Measurements from ENCODE around the gene PARD3.

PARD3 gene

DNA sequence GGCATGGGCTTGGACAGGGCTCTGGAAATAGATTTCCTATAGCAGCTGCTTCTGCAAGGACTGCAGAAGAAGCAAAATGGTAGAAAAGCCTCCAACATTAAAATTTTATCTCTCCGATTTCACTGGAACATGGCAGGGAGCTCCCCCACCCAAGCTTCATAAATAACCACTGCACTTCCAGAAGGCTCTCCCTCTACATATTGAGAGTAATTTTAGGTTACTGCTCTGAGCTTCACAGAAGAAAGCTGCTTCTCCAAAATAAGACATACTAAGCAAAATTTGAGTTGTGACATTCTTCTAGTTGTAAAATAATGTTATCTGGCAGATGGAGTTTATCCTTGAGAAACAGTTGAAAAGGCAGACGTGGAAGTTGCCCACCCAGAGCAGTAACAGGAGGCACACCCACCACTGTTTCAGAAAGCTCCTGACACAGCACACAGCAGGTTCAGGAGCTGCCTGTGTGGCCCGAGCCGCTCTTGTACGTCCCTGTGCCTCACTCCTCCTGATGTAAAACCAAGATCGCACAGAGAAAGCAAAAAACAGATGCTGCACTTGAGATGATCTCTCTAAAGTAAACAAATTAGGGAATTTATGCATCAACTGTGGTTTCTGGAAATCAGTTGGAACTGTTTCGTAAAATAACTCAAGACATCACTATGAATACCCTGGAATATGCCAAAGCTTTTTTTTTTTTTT lies 621.0 kb downstream of the PARD3 start:
- no peak for DNase-seq

DNA sequence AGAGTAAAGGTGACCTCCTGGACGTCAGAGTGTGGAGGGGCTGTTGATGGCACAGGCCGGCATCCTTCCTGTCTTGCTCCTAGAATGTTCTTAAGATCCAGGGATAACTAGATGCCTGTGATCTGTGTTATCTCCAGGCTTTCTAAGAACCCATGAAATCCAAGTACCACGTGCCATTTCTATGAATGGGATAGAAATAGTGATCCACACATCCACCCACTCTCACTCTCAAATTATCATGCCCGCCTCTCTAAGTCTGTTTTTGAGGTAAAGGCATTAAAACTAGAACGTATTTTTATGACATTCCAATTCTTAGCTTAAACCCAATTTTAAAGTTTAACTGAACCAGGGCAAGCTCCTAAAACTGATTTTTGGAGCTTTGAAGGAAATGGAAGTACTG lies 622.5 kb downstream of the PARD3 start:
- no peak for DNase-seq

DNA sequence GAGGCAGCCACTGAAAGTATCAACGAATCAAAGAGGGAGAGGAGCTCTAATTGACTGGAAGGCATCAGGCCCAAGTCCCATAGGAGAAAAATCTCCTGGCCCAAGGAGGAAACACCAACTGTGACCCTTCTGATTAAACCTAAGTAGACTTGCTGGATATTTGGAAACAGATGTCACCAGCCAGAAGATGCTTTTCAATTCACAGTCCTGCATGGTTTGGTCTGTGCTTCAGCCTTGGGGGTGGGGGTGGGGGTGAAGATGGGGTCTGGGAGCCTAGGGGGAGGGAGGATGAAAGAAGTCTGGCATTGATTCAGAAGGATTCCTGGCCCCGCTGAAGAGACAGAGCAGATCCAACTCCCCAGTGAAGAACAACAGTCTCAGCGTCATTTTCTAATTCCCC lies 623.7 kb downstream of the PARD3 start:
- no peak for DNase-seq

DNA sequence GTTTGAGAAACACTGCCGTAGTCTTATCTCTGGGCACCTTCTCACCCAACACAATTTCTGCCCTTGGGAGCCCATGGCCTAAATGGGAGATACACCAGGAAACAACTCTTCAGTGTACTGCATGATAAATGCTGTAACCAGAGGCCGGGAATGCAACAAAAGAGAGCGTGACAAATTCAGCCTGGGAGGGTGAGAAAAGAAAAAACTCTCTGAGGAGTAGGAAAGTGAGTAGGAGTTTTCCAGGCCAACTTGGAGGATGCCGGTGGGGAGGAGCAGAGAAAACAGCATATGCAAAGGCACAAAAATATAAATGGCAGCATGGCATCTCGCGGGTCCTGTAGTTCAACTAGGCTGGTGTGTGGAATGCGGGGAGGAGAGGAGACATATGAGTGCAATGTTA lies 624.5 kb downstream of the PARD3 start:
- no peak for DNase-seq

DNA sequence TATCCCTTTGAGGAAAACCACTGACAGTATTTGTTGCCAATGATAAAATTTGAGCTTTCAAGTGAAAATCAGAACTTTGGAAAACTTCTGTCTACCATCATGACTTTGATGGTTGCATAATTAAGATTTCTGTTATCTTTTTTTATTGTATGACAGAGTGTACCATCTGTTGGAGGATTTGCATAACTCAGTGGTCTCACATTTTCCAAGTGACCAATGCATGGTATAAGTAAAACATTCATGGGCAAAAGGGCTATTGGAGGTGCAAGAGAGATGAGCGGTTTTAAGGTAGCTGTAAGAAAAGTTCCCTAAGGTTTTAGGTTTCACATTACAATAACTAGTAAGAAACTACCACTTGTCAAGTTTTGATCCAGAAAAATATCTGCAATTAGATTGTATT lies 625.3 kb downstream of the PARD3 start:
- DNase-seq: no peak

DNA sequence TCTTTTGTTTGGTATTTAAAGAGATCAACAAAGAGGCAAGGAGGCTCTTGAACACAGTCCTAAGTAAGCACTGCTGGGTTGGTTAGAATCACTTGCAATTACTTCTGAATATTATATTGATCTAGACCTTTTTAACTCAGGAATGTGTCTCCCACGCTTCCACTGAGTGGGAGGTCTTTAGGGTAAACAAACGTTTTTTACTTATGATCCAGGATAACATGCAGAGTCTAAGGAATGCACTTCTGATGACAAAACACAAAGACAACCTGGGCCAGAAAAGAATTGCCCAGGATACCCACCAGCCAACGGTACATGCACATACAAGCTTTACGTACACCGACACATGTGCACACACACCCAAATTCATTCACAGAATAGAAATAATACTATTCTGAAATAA lies 626.9 kb downstream of the PARD3 start:
- DNase-seq: no peak

DNA sequence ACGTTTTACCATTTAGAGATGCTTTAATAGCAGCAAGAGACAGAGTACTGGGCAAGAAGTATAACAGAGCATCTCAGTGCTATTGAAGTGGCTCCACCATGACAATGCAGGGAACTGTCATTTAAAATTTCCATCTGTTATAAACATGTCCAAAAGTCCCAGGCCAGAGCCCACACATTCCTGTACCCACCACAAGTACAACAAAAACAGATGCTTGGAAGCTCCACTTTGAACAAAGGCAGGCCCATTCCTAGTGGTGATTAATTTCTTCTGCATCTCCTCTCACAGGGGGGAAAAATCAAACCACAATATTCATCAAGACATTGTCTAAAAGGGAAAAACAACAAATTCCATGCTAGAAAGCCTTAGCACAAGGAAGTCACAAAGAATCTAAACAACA lies 627.9 kb downstream of the PARD3 start:
- no peak for DNase-seq

DNA sequence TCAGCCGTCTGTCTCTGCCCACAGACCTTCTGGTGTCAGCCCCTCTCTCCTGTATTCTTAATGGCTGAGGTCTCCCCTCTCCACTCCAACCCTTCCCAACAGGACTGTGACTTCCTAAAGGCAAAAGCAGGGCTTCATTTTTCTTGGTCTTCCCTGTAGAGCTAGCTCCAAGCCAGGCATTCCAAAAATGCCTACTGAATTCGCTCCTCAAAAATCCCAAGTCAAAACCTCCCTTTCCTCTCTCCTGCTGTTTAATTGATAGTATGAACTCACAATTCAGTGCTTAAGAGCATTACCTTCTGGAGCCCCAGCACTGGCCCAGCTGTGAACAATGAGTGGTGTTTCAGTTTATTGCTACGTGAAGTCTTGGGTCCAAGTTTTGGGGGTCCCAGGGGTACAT lies 628.4 kb downstream of the PARD3 start:
- DNase-seq: no peak

DNA sequence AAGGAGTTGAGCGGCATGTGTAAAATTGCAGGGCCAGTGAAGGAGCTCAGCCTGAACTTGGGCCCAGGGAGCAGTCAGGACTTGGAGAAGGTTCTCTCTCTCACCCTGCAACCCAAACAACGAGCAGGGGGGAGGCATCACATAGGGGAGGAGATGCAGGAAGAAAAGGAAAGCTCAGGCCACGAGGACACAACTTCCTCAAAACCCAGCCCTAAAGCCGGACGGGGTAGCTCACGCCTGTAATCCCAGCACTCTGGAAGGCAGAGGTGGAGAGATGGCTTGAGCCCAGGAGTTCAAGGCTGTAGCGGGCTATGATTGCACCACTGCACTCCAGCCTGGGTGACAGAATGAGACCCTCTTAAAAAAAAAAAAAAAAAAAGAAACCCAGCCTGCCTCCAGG lies 629.1 kb downstream of the PARD3 start:
- DNase-seq: no peak

DNA sequence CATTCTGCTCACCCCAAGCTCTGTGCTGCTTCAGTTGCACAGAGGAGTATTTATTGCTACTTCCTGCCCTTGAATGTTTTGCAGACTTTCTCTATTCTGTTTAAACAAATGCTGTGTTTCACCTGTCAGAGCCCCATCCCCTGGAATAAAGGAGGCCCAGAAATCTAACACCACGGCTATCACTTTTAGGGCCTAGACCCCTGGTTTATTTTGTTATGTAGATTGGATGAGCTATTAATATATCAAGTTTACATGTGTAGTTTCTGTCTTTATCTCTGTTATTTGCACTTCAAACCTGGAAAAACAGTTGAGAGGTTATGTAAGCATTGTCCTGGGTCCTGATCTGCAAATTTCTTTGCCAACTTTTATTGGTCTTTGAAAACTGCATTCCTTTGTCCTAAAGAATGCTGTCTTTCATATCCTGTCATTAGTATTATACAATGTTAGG lies 630.1 kb downstream of the PARD3 start:
- no peak for DNase-seq

DNA sequence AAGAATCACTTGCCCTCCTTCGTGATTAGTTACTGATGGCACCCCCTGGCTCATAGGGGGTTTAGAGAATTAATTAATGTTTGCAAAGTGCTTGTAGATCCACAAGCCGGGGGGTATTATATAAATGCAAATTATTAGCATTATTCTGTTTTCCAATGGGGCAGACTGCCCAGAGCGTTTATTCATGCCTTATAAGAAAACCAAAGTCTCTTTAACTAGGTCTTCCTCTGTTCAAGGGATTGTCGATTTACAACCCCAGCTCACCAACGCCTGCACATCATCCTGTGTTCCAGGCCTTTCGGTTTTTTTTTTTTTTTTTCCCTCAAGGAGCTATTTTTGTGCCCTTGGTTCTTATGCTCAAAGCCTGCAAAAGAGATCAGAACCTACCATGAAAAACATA lies 630.7 kb downstream of the PARD3 start:
- DNase-seq: no peak

DNA sequence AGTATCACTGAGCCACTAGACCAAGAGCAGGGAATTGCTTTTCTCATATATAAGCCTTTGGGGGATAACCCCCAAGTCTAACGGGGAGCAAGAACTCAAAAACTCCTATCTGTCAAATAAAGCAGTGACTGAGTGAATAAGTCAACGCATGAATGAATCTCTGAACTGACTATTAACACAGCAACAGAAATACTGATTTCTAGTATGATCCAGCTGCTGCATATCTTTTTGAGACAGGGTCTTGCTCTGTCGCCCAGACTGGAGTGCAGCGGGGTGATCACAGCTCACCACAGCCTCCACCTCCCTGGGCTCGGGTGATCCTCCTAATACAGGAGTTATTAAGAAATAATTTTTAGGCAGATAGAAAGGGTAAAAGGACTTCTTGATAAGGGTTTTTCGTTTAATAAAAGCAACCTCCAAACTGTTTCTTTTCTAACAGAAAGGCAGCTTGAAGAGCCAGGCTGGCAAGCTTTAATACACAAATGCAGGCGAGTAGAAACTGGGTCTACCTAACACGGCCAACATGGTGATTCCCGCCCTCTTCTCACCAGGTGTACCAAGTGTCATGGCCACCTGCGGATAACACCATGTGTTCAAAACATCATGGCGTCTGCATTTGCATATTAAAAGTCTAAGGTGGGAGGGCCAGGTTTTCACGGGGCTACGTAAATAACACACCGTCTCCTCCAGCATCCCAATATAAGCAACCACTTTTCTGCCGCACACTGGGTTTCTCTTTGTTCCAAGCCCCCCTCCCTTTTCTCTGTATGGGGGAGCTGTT lies 631.9 kb downstream of the PARD3 start:
- DNase-seq: no peak

DNA sequence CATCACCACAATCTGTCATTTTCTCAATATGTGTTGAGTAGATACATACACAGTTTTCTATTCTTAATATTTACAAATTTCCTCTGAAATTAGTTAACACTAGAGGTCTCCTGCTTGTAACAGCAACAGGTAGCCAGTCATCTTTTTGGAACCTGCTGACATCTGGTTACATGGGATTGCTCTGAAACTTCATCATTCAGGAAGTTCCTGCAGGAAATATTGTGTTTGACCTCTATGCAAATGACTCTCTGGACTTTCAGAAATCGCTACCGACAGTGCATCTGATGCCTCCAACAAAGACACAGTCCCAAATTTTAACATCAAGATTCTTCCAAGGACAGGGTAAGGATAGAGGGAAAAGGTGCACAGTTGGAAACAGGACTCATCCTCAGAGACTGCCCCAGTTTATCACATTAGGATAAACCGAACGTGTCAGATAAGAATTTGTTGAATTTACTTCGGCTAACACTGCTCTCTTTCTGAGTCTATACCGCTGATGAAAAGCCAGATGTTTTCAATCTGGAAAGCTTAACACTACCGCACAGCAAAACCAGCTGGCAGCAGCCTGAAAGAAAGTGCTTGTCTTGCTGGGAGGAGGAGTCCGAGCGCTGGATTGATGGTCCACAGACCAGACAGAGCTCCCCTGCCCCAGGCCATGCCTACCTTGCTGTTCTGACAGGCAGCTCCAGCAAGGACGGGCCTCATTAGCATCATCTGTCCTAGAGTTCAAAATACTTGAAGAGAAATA lies 633.4 kb downstream of the PARD3 start:
- DNase-seq: no peak

DNA sequence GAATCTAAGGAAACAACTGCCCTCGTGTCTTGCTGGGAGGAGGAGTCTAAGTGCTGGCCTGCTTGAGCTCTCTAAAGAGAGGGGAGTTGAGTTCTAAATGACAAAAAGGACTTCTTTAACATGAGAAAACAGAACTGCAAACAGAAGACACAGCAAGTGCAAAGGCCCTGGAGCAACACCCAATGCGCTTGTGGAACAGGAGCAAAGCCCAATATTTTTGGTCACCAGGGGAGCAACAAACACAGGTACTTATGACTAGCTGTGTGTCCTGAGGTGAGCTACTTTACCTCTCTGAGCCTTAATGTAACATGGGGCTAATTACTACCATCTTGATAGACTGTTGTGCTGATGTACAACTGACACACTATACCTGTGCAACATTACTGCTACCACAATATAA lies 634.3 kb downstream of the PARD3 start:
- no peak for DNase-seq

DNA sequence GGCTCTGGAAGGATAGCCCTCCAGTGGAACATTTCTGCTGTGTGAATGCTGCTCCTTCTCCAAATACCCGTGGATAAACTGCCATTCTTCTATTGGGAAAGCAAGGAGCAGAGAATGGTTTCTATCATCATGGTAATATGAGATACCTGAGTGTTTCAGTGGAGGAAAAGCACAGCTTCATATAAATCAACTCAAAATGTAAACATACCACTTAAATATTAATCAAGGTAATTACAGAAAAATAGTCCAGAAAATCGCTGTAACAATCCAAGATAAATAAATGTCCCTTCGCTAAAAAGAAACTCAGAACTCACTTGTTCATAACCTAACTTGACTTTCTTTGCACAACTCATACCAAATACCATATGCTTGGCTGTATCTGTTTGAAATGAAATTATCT lies 635.8 kb downstream of the PARD3 start:
- no peak for DNase-seq

DNA sequence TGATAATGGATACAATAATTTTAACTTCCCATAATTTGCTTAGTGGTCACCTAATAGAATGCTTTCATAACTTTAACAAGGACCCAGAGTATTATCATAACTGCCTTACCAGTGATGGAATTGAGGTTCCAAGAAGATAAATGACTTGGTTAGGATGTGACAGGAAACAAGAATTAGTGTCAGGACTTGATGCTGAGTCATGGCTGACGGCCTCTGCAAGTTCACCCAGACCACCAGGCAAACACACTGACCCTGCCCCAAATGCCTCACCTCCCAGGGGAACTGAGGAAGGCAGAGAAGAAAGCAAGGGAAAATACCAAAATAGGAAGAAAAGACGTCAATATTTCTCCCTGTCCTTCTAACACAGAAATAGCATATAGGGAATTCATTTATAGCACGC lies 636.3 kb downstream of the PARD3 start:
- no peak for DNase-seq

DNA sequence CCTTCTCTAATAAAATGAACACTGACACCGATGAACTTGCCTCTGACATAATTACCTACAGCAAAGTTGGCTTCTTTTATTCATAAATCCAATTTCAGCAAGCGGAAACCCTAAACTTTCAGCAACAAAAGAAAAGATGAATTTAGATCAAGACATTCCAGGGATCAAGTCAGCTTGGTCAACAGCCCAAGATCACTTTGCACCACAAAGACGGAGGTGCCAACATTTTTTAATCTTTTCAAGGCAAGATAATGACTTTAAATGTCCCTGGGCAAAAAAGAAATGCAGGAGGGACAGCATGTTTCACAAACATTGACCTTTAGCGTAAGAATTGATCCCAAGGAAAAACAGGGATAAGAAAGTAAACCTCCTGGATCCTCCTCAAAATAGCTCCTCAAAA lies 636.9 kb downstream of the PARD3 start:
- no peak for DNase-seq

DNA sequence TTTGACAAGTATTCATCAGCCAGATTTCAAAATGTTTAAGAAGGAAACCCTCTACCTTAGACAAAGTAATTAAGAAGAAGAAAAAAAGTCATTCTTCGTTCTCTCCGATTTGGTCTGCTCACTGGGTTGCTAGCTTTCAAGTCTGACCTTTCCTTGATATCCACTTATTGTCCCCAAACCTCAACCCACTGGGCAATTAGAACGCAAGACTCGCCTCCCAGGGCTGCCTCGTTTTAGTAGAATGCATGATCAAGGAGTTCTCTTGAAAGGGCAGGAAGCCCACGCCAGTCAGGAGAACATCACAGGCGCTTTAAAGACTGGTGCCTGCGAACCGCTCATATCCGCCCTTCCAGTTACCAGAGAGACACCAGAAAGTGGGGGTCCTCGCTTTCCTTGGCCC lies 637.7 kb downstream of the PARD3 start:
- DNase-seq: no peak

DNA sequence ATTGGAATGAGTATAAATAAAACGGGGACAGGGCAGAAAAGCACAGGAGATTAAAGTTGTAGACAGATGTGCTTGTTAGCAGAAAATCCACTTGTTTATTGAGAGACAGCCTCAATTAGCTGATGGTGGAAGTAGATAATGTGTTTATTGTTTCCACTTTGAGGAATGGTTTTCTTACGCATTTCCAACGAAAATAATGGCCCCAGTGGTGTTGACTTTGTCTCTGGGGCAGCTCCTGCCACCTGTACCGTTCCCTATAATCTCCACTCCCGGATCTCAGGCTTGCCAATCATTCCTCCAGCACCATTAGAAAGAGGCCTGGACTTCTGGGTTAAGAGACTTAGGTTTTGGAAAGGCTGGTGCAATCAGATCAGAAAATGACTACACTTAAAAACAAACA lies 638.7 kb downstream of the PARD3 start:
- DNase-seq: no peak

DNA sequence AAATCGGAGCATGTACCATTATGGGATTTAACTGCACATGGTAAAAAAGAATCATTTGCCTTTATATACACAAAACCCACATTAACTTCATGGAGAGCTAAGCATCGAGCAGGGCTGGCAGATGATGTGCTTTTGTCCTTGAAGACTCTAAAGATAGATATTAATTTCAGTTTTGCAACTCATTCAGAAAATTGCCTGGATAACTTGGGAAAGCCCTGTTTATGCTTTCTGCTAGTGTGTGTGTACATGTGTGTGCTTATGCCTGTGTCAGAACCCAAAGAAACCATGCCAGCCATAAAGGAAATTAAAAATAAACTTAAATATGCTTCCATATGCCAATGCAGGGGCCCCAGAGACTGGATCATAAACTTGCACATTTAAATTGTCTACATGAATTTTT lies 640.0 kb downstream of the PARD3 start:
- no peak for DNase-seq

DNA sequence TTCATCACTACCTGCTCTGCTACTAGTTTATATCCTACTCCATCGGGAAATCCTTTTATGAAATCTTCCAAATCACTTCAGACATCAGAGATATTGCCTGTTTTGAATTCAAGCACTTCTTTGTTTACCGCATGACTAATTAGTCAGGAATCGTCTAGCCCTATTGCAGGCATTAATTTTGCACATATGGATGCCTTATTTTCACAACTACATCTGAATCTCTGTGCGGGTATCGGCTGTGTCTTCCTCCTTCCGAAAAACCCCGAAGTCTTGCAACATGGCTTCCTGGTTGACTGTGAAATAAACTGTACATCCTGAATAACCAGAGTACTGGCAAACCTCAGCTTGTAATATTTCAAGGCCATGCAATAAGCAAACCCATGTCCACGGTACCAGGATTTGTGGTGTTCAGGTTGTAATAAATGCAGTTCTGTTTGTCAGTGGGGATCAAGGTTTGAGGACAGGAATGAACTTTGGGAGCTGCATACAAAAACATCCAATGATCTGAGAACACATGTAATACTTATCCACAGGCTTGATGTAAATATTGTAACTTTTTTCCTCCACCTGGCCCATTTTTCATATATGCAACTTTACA lies 642.1 kb downstream of the PARD3 start:
- no peak for DNase-seq

DNA sequence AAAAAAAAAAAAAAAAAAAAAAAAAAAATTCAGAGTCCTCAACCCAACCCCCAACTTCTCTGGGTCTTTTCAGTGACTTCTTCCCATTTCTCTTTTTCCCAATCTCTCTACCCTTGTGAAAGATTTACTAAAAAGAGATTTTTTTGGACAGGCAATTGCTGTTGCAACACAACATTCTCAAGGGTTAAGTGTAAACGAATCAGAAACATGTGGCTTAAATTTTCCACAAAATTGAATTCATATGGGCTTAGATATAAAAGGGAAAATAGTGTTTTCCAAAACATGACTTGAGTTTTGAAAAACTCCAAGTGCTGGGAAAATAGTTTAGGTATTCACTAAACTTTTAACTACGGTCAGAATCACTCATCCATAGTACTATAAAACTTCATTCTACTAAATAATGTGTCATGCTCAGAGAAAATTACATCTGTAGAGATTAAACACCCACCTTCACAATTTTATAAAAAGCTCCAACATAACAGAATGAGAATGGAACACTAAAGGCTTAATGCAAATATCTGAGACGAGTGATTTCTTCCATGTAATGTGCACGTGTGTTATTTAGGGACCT lies 643.1 kb downstream of the PARD3 start:
- DNase-seq: no peak

DNA sequence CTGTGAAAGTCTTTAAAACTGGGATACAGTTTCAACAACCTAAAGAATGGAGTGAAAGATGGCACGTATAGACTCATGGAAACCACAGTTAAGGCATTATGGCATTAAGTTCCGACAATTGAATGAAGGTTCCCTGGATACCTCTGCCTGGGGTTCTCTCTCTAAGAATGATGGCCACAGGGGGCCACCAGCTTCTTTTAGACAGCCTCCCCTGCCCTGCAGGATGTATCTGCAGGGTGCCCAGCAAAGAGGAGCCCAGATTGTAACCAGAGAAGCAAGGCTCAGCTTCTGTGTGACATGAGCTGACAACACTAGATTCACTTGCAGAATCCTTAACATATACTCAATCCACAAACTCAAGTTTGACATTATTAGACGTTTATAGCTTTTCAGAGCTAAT lies 645.4 kb downstream of the PARD3 start:
- DNase-seq: no peak

Data from NCI-H1694 treated with DMSO at 0.1 percent for 48 hours (cell line).